Peyer's patch (tissue), 4 donors: Measurements from ENCODE around the gene ACVR2B.

Source experiments
- POLR2A ChIP-seq, 2 donors: fragments of 450-650 bp; IDR thresholded peaks; one replicate each; pipeline ENCODE4 v1.5.1; 2017; ENCODE audit warnings: antibody characterized with exemption in 2 of 2, mild to moderate bottlenecking in 2 of 2, moderate library complexity in 2 of 2
- TF ChIP-seq, protein P1 (sequence below), 6 experiments: fragments of 450-650 bp in 4 of 6; fragments of 200-600 bp in 2 of 6; sonication (generic) in 1 of 6; IDR thresholded peaks; one replicate each; pipeline ENCODE4 v1.5.1; 2017 to 2019; ENCODE audit warnings: antibody characterized with exemption in 6 of 6, mild to moderate bottlenecking in 3 of 6, moderate library complexity in 1 of 6

DNA sequence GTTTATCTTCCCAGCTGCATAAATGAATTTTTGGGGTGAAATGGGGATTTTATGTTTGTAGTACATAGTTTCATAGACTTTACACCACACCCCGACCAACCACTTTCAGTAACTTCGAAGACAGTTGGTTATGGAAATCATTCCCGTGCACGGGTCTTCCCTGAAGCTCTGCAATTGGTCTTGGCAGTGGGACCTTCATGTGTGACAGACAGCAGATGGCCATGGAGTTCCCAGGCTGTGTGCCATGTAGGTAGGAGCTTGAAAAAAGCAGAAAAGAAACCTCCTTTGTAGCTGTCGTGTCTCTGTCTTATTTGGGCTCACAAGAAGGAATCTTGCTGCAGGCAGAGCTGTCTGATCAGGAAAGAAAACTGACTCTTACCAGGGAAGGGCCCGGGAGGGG is 68.3 kb downstream of the ACVR2B start:
- TF ChIP-seq, protein P1, sequence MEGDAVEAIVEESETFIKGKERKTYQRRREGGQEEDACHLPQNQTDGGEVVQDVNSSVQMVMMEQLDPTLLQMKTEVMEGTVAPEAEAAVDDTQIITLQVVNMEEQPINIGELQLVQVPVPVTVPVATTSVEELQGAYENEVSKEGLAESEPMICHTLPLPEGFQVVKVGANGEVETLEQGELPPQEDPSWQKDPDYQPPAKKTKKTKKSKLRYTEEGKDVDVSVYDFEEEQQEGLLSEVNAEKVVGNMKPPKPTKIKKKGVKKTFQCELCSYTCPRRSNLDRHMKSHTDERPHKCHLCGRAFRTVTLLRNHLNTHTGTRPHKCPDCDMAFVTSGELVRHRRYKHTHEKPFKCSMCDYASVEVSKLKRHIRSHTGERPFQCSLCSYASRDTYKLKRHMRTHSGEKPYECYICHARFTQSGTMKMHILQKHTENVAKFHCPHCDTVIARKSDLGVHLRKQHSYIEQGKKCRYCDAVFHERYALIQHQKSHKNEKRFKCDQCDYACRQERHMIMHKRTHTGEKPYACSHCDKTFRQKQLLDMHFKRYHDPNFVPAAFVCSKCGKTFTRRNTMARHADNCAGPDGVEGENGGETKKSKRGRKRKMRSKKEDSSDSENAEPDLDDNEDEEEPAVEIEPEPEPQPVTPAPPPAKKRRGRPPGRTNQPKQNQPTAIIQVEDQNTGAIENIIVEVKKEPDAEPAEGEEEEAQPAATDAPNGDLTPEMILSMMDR (IDR thresholded peaks at IDR 0.05) = no peak
- no peak for TF ChIP-seq POLR2A (IDR thresholded peaks at IDR 0.05)
